HepG2 (cell line): ENCODE measurements around the gene BCAR3. TPM values are rescaled to one million over a fixed set of nuclear protein-coding genes. Genes with fewer than 3 reads are reported as not detected.

ENCODE experiments used
- ATF3 ChIP-seq: sonication (generic); formaldehyde crosslinking; IDR thresholded peaks from 2 replicates; pipeline ENCODE4 v1.4.0; 2020; ENCODE audit warnings: missing genetic modification reagents
- HNF1A ChIP-seq, 2 experiments: sonication (generic) in 1 of 2; formaldehyde crosslinking in 1 of 2; IDR thresholded peaks; 2 replicates each; pipeline versions ENCODE4 v1.4.0 to v1.6.1; 2016 to 2020; ENCODE audit warnings: borderline replicate concordance in 1 of 2, low read depth in 1 of 2, mild to moderate bottlenecking in 1 of 2, missing genetic modification reagents in 1 of 2
- HNF1B ChIP-seq: sonication (generic); formaldehyde crosslinking; IDR thresholded peaks from 2 replicates; pipeline ENCODE4 v1.5.1; 2020; ENCODE audit warnings: mild to moderate bottlenecking, moderate library complexity, missing genetic modification reagents
- KLF16 ChIP-seq, 2 experiments: sonication (generic) in 1 of 2; formaldehyde crosslinking in 1 of 2; IDR thresholded peaks; 2 replicates each; pipeline versions ENCODE4 v1.6.1 to v1.8.0; 2016 to 2023; ENCODE audit warnings: missing genetic modification reagents in 2 of 2, missing compliant biosample characterization in 1 of 2
- NR2C2 ChIP-seq: sonication (generic); formaldehyde crosslinking; IDR thresholded peaks from 2 replicates; pipeline ENCODE4 v1.4.0; 2020; ENCODE audit warnings: missing genetic modification reagents, mild to moderate bottlenecking, moderate library complexity, borderline replicate concordance
- POLR2G ChIP-seq: fragments of 200-400 bp; formaldehyde crosslinking; IDR thresholded peaks from 2 replicates; pipeline ENCODE4 v1.6.1; 2018; ENCODE audit warnings: mild to moderate bottlenecking, low read depth, low read length, moderate library complexity
- SNAPC4 ChIP-seq: sonication (generic); formaldehyde crosslinking; IDR thresholded peaks from 2 replicates; pipeline ENCODE4 v1.4.0; 2020; ENCODE audit warnings: mild to moderate bottlenecking, missing genetic modification reagents
- ZNF281 ChIP-seq: sonication (generic); formaldehyde crosslinking; IDR thresholded peaks from 2 replicates; pipeline ENCODE4 v1.4.0; 2020; ENCODE audit warnings: missing genetic modification reagents, borderline replicate concordance
- ZNF572 ChIP-seq: sonication (generic); formaldehyde crosslinking; IDR thresholded peaks from 2 replicates; pipeline ENCODE4 v1.5.1; 2020; ENCODE audit warnings: mild to moderate bottlenecking, missing genetic modification reagents
- ZNF580 ChIP-seq: IDR thresholded peaks from 2 replicates; pipeline ENCODE4 v1.6.1; 2016; ENCODE audit warnings: low read depth, borderline replicate concordance
- ZNF761 ChIP-seq: sonication (generic); formaldehyde crosslinking; conservative IDR thresholded peaks from 2 replicates; pipeline ENCODE4 v1.4.0; 2020; ENCODE audit warnings: mild to moderate bottlenecking, missing genetic modification reagents
- polyA plus RNA-seq, 8 experiments: library from polyadenylated mRNA; depleted of rRNA in 3 of 8; stranded (reverse) in 7 of 8; unstranded in 1 of 8; fragments of >200 nt; fragmentation: Illumina TruSeq in 4 of 8; extraction: Trizol in 4 of 8; gene quantifications; 2 replicates each; pipeline versions ENCODE4 v1.2.1 to v1.2.3, GENCODE V29; 2011 to 2016; ENCODE audit warnings: low read depth in 4 of 8, missing spikeins in 1 of 8, mixed read lengths in 1 of 8; ENCODE audit not compliant: insufficient read depth in 1 of 8
- total RNA-seq, 5 experiments: library from RNA; depleted of rRNA; stranded (reverse); fragments of >200 nt; fragmentation: Illumina TruSeq; extraction: Trizol; gene quantifications; 2 replicates each; pipeline ENCODE4 v1.2.3, GENCODE V29; 2016; ENCODE audit warnings: low read depth in 1 of 5

The BCAR3 gene
- total and polyA plus RNA-seq, 2 of the 13 experiments (the other 11 are each of a cell fraction or from before 2014, with no cell fraction given), result 3.6 to 4.8 TPM

GRCh38 chr1:93617670-93618499, 63.8 kb downstream of the BCAR3 start (continued):
- TF ChIP-seq HNF1A (IDR thresholded peaks at IDR 0.05; ENCODE audit: low read depth) (peak; percentile 92), HNF1A (CRISPR knock-in tag; IDR thresholded peaks at IDR 0.05; ENCODE audit: borderline replicate concordance) (peak; percentile 98), NR2C2 (CRISPR knock-in tag) (peak; percentile 79; the same call in 1 of the 2 replicates), HNF1B (CRISPR knock-in tag) (peak; percentile 91), ZNF761 (CRISPR knock-in tag) (0 out of 2 replicates have a peak, but pooled peaks have one; percentile 76), POLR2G (peak; percentile 97), KLF16 (CRISPR knock-in tag; IDR thresholded peaks at IDR 0.05) (peak; percentile 21 to 57; a peak in 2 of 4 replicates), ATF3 (CRISPR knock-in tag) (peak; percentile 91), ZNF572 (CRISPR knock-in tag) (no peak), ZNF281 (CRISPR knock-in tag) (peak; percentile 26; the same call in 1 of the 2 replicates), SNAPC4 (peak; percentile 93), ZNF580 (CRISPR knock-in tag) (peak; percentile 59; the same call in 1 of the 2 replicates)
